IMR-90 (cell line): Measurements from ENCODE around the gene KMT2D. TPM values are rescaled to one million over a fixed set of nuclear protein-coding genes. Genes with fewer than 3 reads are reported as not detected.
A peak's percentile ranks its signal among the peaks of the same experiment; 100 is the strongest.

Experiments used
- ATAC-seq: fragments of 200-7000 bp; cut with Tn5 transposase; 2 replicates; pipeline ENCODE4 v1.9.1; 2020; ENCODE audit warnings: low read depth, mild to moderate bottlenecking, moderate library complexity
- BruUV-seq: library from RNA; stranded (reverse); fragments of 400-500 nt; replicated peaks from 2 replicates; lab custom pipeline; 2021; lab: Mats Ljungman, UMichigan
- CTCF ChIA-PET: fragments of 300-600 bp; formaldehyde crosslinking; extraction: SDS; loops from one replicate; lab custom pipeline; 2021; ENCODE audit warnings: antibody characterized with exemption; lab: Yijun Ruan, JAX
- POLR2A ChIA-PET: fragments of 300-600 bp; sonication (Branson Sonifier 250); formaldehyde crosslinking; loops from one replicate; lab custom pipeline; 2022; ENCODE audit warnings: antibody characterized with exemption; ENCODE audit not compliant: unreplicated experiment; lab: Charles Lee
- DNase-seq: peaks from one replicate; pipeline ENCODE4 v3.0.0; 2013
- H2AFZ ChIP-seq: replicated peaks from 2 replicates; pipeline ENCODE3; 2013; ENCODE audit warnings: low read length, mild to moderate bottlenecking; ENCODE audit not compliant: poor library complexity
- H2AK5ac ChIP-seq: 2 replicates; pipeline ENCODE4 v1.6.1; 2013; ENCODE audit warnings: low read depth, low read length, inconsistent platforms
- H2AK9ac ChIP-seq: replicated peaks from 2 replicates; pipeline ENCODE3; 2013; ENCODE audit warnings: mild to moderate bottlenecking, low read depth, low read length, moderate library complexity; ENCODE audit not compliant: poor library complexity
- H2BK120ac ChIP-seq: 2 replicates; pipeline ENCODE4 v1.6.1; 2013; ENCODE audit warnings: low read depth, low read length, inconsistent platforms
- H2BK15ac ChIP-seq: 3 replicates; pipeline ENCODE4 v1.6.1; 2013; ENCODE audit warnings: low read depth, low read length, inconsistent platforms
- H2BK20ac ChIP-seq: 2 replicates; pipeline ENCODE4 v1.6.1; 2013; ENCODE audit warnings: low read depth, mild to moderate bottlenecking, inconsistent platforms, low read length, moderate library complexity
- H2BK5ac ChIP-seq: 2 replicates; pipeline ENCODE4 v1.6.1; 2013; ENCODE audit warnings: mild to moderate bottlenecking, low read depth, low read length, inconsistent platforms; ENCODE audit not compliant: poor library complexity, severe bottlenecking
- H3K14ac ChIP-seq: replicated peaks from 2 replicates; pipeline ENCODE4 v1.6.1; 2013; ENCODE audit warnings: low read depth, low read length, inconsistent platforms
- H3K18ac ChIP-seq: 2 replicates; pipeline ENCODE4 v1.6.1; 2013; ENCODE audit warnings: low read depth, low read length, control low read depth
- H3K23ac ChIP-seq: 2 replicates; pipeline ENCODE4 v1.6.1; 2013; ENCODE audit warnings: low read depth, low read length, inconsistent platforms
- H3K27ac ChIP-seq: 2 replicates; pipeline ENCODE4 v1.5.1; 2013; ENCODE audit warnings: mild to moderate bottlenecking, control low read depth, low read length; ENCODE audit not compliant: insufficient read depth
- H3K27me3 ChIP-seq: 2 replicates; pipeline ENCODE4 v1.6.1; 2013; ENCODE audit warnings: low read length; ENCODE audit not compliant: control insufficient read depth, insufficient read depth
- H3K36me3 ChIP-seq: 2 replicates; pipeline ENCODE4 v1.6.1; 2013; ENCODE audit warnings: low read length, mixed read lengths; ENCODE audit not compliant: control insufficient read depth, insufficient read depth
- H3K4ac ChIP-seq: 2 replicates; pipeline ENCODE4 v1.6.1; 2013; ENCODE audit warnings: low read depth, low read length, inconsistent platforms
- H3K4me1 ChIP-seq: 2 replicates; pipeline ENCODE4 v1.6.1; 2013; ENCODE audit warnings: low read length, mixed read lengths; ENCODE audit not compliant: control insufficient read depth, insufficient read depth
- H3K4me2 ChIP-seq: 2 replicates; pipeline ENCODE4 v1.6.1; 2013; ENCODE audit warnings: low read depth, mild to moderate bottlenecking, control low read depth, low read length, moderate library complexity
- H3K4me3 ChIP-seq: 2 replicates; pipeline ENCODE4 v1.5.1; 2013; ENCODE audit warnings: low read depth, mild to moderate bottlenecking, control low read depth, low read length, moderate library complexity; ENCODE audit not compliant: insufficient read depth
- H3K56ac ChIP-seq: 2 replicates; pipeline ENCODE4 v1.6.1; 2013; ENCODE audit warnings: low read length, inconsistent platforms; ENCODE audit not compliant: insufficient read depth; ENCODE audit errors: extremely low read depth
- H3K79me1 ChIP-seq, 2 experiments: 2 replicates each; pipeline ENCODE4 v1.6.1; 2013; ENCODE audit warnings: low read length in 2 of 2, inconsistent platforms in 1 of 2, low read depth in 1 of 2
- H3K9ac ChIP-seq: 2 replicates; pipeline ENCODE4 v1.6.1; 2013; ENCODE audit warnings: low read depth, low read length, control low read depth
- H3K9me1 ChIP-seq: 2 replicates; pipeline ENCODE4 v1.6.1; 2013; ENCODE audit warnings: low read length, inconsistent platforms; ENCODE audit not compliant: insufficient read depth
- H3K9me3 ChIP-seq: 2 replicates; pipeline ENCODE4 v1.6.1; 2013; ENCODE audit warnings: low read length; ENCODE audit not compliant: control insufficient read depth, insufficient read depth
- H4K20me1 ChIP-seq: 2 replicates; pipeline ENCODE4 v1.6.1; 2013; ENCODE audit warnings: low read length, inconsistent platforms; ENCODE audit not compliant: insufficient read depth
- H4K5ac ChIP-seq: 2 replicates; pipeline ENCODE4 v1.6.1; 2013; ENCODE audit warnings: mild to moderate bottlenecking, low read depth, low read length, control low read depth
- H4K8ac ChIP-seq, 2 experiments: 2 replicates each; pipeline ENCODE4 v1.6.1; 2013; ENCODE audit warnings: low read depth in 2 of 2, low read length in 2 of 2, control low read depth in 1 of 2, inconsistent platforms in 1 of 2
- H4K91ac ChIP-seq: 2 replicates; pipeline ENCODE4 v1.6.1; 2013; ENCODE audit warnings: low read depth, low read length, inconsistent platforms; ENCODE audit not compliant: insufficient read depth
- ELK1 ChIP-seq: fragments of 150-350 bp; IDR thresholded peaks from 2 replicates; pipeline ENCODE4 v1.6.1; 2016; ENCODE audit warnings: low read depth, mild to moderate bottlenecking, low read length, moderate library complexity, borderline replicate concordance
- FOS ChIP-seq: fragments of 150-350 bp; IDR thresholded peaks from 2 replicates; pipeline ENCODE4 v1.6.1; 2016; ENCODE audit warnings: low read depth, low read length
- MAFK ChIP-seq: IDR thresholded peaks from 2 replicates; pipeline ENCODE4 v1.6.1; 2012; ENCODE audit warnings: low read depth, low read length, improper control_type of control experiment
- WGBS, 2 experiments: methylation state at CpG; one replicate each; pipeline versions ENCODE4 v1.1.5 to v1.1.7; 2013; ENCODE audit warnings: missing lambda C conversion rate in 2 of 2; ENCODE audit not compliant: insufficient read length in 1 of 2; ENCODE audit errors: extremely low coverage in 2 of 2; 5-methylcytosine and 5-hydroxymethylcytosine counted together
- dilution Hi-C: fragments of 300-500 bp; cut with HindIII; formaldehyde crosslinking; loops from one replicate; pipeline ENCODE4 v1.14.3; 2018; ENCODE audit warnings: low sequenced_read_pairs; ENCODE audit not compliant: unreplicated experiment
- in situ Hi-C: fragments of 300-500 bp; cut with MboI; formaldehyde crosslinking; loops from 3 replicates; pipeline ENCODE4 v1.14.3; 2019; ENCODE audit warnings: low sequenced_read_pairs, inconsistent platforms, mixed read lengths
- intact Hi-C: fragments of 100-400 bp; cut with micrococcal nuclease; formaldehyde crosslinking; loops from 2 replicates; pipeline ENCODE4 v1.10.0; 2022
- polyA plus RNA-seq, 3 experiments: library from polyadenylated mRNA; depleted of rRNA; stranded (reverse); fragments of >200 nt; gene quantifications; 2 replicates each; pipeline ENCODE4 v1.2.3, GENCODE V29; 2012; ENCODE audit warnings: low replicate concordance in 1 of 3
- total RNA-seq: library from RNA; depleted of rRNA; stranded (reverse); fragments of >200 nt; gene quantifications from 2 replicates; pipeline ENCODE4 v1.2.3, GENCODE V29; 2012

KMT2D gene
- total and polyA plus RNA-seq, 2 of the 4 experiments (the other 2 are of a cell fraction) = 6.6 to 25.2 TPM

- Histone ChIP-seq H3K56ac (no peak overlapping the region), H3K9me3 (no peaks in the 10 kb centered on the region), H3K79me1 (peaks cover 24 to 40% of the 10 kb centered on the region in 2 experiments), H4K8ac (no peak overlapping the region), H3K27ac (no peak overlapping the region), H3K4me3 (no peak overlapping the region), H3K27me3 (no peaks in the 10 kb centered on the region), H3K14ac (no peak overlapping the region), H3K9ac (no peak overlapping the region), H3K18ac (no peak overlapping the region), H3K4me1 (no peaks in the 10 kb centered on the region), H4K20me1 (peaks cover 7% of the 10 kb centered on the region; the same call in 1 of the 2 replicates), H2AK5ac (no peak overlapping the region), H2BK20ac (no peak overlapping the region), H3K23ac (no peak overlapping the region), H3K4me2 (no peak overlapping the region), H2AFZ (no peak overlapping the region), H2BK5ac (no peak overlapping the region), H2BK15ac (no peak overlapping the region), H4K91ac (no peak overlapping the region), H3K36me3 (peaks cover 87% of the 10 kb centered on the region), H3K4ac (no peak overlapping the region), H4K5ac (no peak overlapping the region), H3K9me1 (no peaks in the 10 kb centered on the region), H2BK120ac (no peak overlapping the region), H2AK9ac (peak overlapping the region; percentile 75)
- dilution Hi-C loops = no loop called here
- intact Hi-C loops = no loop called here
- in situ Hi-C loops = no loop called here
- TF ChIP-seq MAFK (no peak), ELK1 (no peak), FOS (no peak)
- no peak for ATAC-seq
- POLR2A ChIA-PET = no interaction called here
- 97% methylated on average over 7 of the region's 20 CpGs; no CpG with 5 or more reads in 1 of the 2 experiments for WGBS, 2 experiments
- CTCF ChIA-PET = no interaction called here
- BruUV-seq = no TSS peak
- no peak for DNase-seq
Measured at GRCh38 chr12:49038291-49038955, 22.2 kb downstream of the KMT2D start.
